HepG2 (cell line): ENCODE measurements around the gene PHRF1. TPM values are rescaled to one million over a fixed set of nuclear protein-coding genes. Genes with fewer than 3 reads are reported as not detected.

Experiments used
- ATAC-seq: fragments of 200-7000 bp; cut with Tn5 transposase; 3 replicates; pipeline ENCODE4 v1.9.1; 2020; ENCODE audit warnings: mild to moderate bottlenecking, moderate library complexity
- BruUV-seq: library from RNA; stranded (reverse); fragments of 400-500 nt; replicated peaks from 2 replicates; lab custom pipeline; 2021; lab: Mats Ljungman, UMichigan
- CTCF ChIA-PET: fragments of 300-600 bp; formaldehyde crosslinking; extraction: SDS; loops from one replicate; lab custom pipeline; 2021; ENCODE audit warnings: low total read pairs, inconsistent platforms, low intra/inter-chr PET ratio; lab: Yijun Ruan, JAX
- POLR2A ChIA-PET: fragments of 350-600 bp; sonication (Branson Sonifier 250); formaldehyde crosslinking; loops from one replicate; lab custom pipeline; 2020; ENCODE audit warnings: antibody characterized with exemption, inconsistent platforms; lab: Yijun Ruan, JAX
- DNase-seq: peaks from one replicate; pipeline ENCODE4 v3.0.0-alpha.2; 2015; ENCODE audit warnings: low spot score
- FAIRE-seq: peaks from 3 replicates; lab custom pipeline; 2011; peaks lifted over from hg19 to GRCh38; lab: Jason Lieb, UNC
- H2AFZ ChIP-seq: one replicate; pipeline ENCODE4 v1.6.1; 2011; ENCODE audit warnings: low read length, inconsistent platforms
- H3K27ac ChIP-seq: fragments of 300-600 bp; 3 replicates; pipeline ENCODE4 v1.8.0; 2011; ENCODE audit warnings: mixed run types, mild to moderate bottlenecking, mixed read lengths, low read length, inconsistent platforms; ENCODE audit not compliant: insufficient read depth; ENCODE audit errors: extremely low read length
- H3K27me3 ChIP-seq, 2 experiments: fragments of 200-600 bp in 1 of 2; 2 replicates in 1 of 2; 3 replicates in 1 of 2; pipeline versions ENCODE4 v1.6.0 to v1.8.0; 2011; ENCODE audit warnings: low read length in 2 of 2, mild to moderate bottlenecking in 2 of 2, moderate library complexity in 2 of 2, inconsistent platforms in 1 of 2; ENCODE audit not compliant: insufficient read depth in 2 of 2, control insufficient read depth in 1 of 2
- H3K36me3 ChIP-seq, 2 experiments: fragments of 200-600 bp in 1 of 2; replicated peaks in 1 of 2; 2 replicates in 1 of 2; 3 replicates in 1 of 2; pipeline versions ENCODE4 v1.5.1 to v1.8.0; 2011; ENCODE audit warnings: low read length in 2 of 2, inconsistent platforms in 1 of 2; ENCODE audit not compliant: insufficient read depth in 2 of 2, control insufficient read depth in 1 of 2
- H3K4me1 ChIP-seq: 2 replicates; pipeline ENCODE4 v1.5.1; 2012; ENCODE audit warnings: low read length, inconsistent platforms; ENCODE audit not compliant: insufficient read depth
- H3K4me2 ChIP-seq: 2 replicates; pipeline ENCODE4 v1.6.0; 2011; ENCODE audit warnings: low read depth, low read length, inconsistent platforms
- H3K4me3 ChIP-seq, 3 experiments: fragments of 200-600 bp in 1 of 3; sonication (generic), shearing (Covaris generic) in 1 of 3; replicated peaks in 1 of 3; 2 replicates each; pipeline ENCODE4 v1.5.1; 2011 to 2016; ENCODE audit warnings: low read length in 3 of 3, inconsistent platforms in 2 of 3, low read depth in 2 of 3, mild to moderate bottlenecking in 2 of 3, control low read depth in 1 of 3, mixed read lengths in 1 of 3; ENCODE audit not compliant: insufficient read depth in 1 of 3
- H3K79me2 ChIP-seq: one replicate; pipeline ENCODE4 v1.6.1; 2011; ENCODE audit warnings: low read length, inconsistent platforms; ENCODE audit not compliant: insufficient read depth
- H3K9ac ChIP-seq: 2 replicates; pipeline ENCODE4 v1.6.0; 2011; ENCODE audit warnings: mild to moderate bottlenecking, low read depth, low read length, inconsistent platforms; ENCODE audit not compliant: insufficient read depth
- H3K9me3 ChIP-seq: 2 replicates; pipeline ENCODE4 v1.5.1; 2012; ENCODE audit warnings: mild to moderate bottlenecking, low read length
- H4K20me1 ChIP-seq: 2 replicates; pipeline ENCODE4 v1.6.0; 2011; ENCODE audit warnings: inconsistent platforms, mild to moderate bottlenecking, low read length, moderate library complexity; ENCODE audit not compliant: insufficient read depth
- BCL6 ChIP-seq: IDR thresholded peaks from 2 replicates; pipeline ENCODE4 v1.6.1; 2016; ENCODE audit warnings: missing genetic modification reagents, missing compliant biosample characterization
- CENPX ChIP-seq: sonication (generic); formaldehyde crosslinking; IDR thresholded peaks from 2 replicates; pipeline ENCODE4 v1.9.0; 2021; ENCODE audit warnings: mild to moderate bottlenecking, missing genetic modification reagents, moderate library complexity
- HDAC2 ChIP-seq: sonication (generic); formaldehyde crosslinking; IDR thresholded peaks from 2 replicates; pipeline ENCODE4 v1.4.0; 2020; ENCODE audit warnings: missing genetic modification reagents
- RBFOX2 ChIP-seq: fragments of 200-400 bp; formaldehyde crosslinking; IDR thresholded peaks from 2 replicates; pipeline ENCODE4 v1.6.1; 2017; ENCODE audit warnings: low read depth, mild to moderate bottlenecking, low read length
- ZFY ChIP-seq: sonication (generic); formaldehyde crosslinking; IDR thresholded peaks from 2 replicates; pipeline ENCODE4 v1.4.0; 2020; ENCODE audit warnings: missing genetic modification reagents
- ZMYM2 ChIP-seq: sonication (generic); formaldehyde crosslinking; IDR thresholded peaks from 2 replicates; pipeline ENCODE4 v1.8.0; 2022; ENCODE audit warnings: mild to moderate bottlenecking, missing genetic modification reagents
- ZNF282 ChIP-seq: fragments of 450-650 bp; IDR thresholded peaks from 2 replicates; pipeline ENCODE4 v1.6.1; 2018; ENCODE audit not compliant: partially characterized antibody
- ZNF367 ChIP-seq: sonication (generic); formaldehyde crosslinking; IDR thresholded peaks from 2 replicates; pipeline ENCODE4 v1.4.0; 2020; ENCODE audit warnings: missing genetic modification reagents, borderline replicate concordance
- ZNF431 ChIP-seq: sonication (generic); formaldehyde crosslinking; IDR thresholded peaks from 2 replicates; pipeline ENCODE4 v1.9.0; 2022; ENCODE audit warnings: missing genetic modification reagents, low read depth, mild to moderate bottlenecking, borderline replicate concordance
- ZNF44 ChIP-seq: sonication (generic); formaldehyde crosslinking; IDR thresholded peaks from 2 replicates; pipeline ENCODE4 v1.5.1; 2020; ENCODE audit warnings: mild to moderate bottlenecking, missing genetic modification reagents
- ZNF782 ChIP-seq: sonication (generic); formaldehyde crosslinking; IDR thresholded peaks from 2 replicates; pipeline ENCODE4 v1.4.0; 2020; ENCODE audit warnings: missing genetic modification reagents, mild to moderate bottlenecking, borderline replicate concordance
- ZNF792 ChIP-seq: IDR thresholded peaks from 2 replicates; pipeline ENCODE4 v1.6.1; 2016
- ZNF850 ChIP-seq: sonication (generic); formaldehyde crosslinking; conservative IDR thresholded peaks from 2 replicates; pipeline ENCODE4 v1.9.0; 2021; ENCODE audit warnings: mild to moderate bottlenecking, missing genetic modification reagents
- ZSCAN20 ChIP-seq: sonication (generic); formaldehyde crosslinking; IDR thresholded peaks from 2 replicates; pipeline ENCODE4 v1.4.0; 2020; ENCODE audit warnings: missing genetic modification reagents, mild to moderate bottlenecking, borderline replicate concordance
- ZSCAN22 ChIP-seq: sonication (generic); formaldehyde crosslinking; IDR thresholded peaks from 2 replicates; pipeline ENCODE4 v1.4.0; 2020; ENCODE audit warnings: mild to moderate bottlenecking, missing genetic modification reagents
- WGBS: methylation state at CpG from one replicate; pipeline ENCODE4 v1.1.6; 2017; ENCODE audit warnings: low lambda C conversion rate; 5-methylcytosine and 5-hydroxymethylcytosine counted together
- in situ Hi-C: cut with HindIII; loops from 2 replicates; pipeline ENCODE4 v1.10.0; 2017; ENCODE audit warnings: low pct_unique_long_range_greater_than_20kb; ENCODE audit not compliant: extremely low pct_ligation_motif_present
- intact Hi-C: fragments of 100-400 bp; cut with micrococcal nuclease; formaldehyde crosslinking; loops from one replicate; pipeline ENCODE4 v1.10.0; 2022; ENCODE audit not compliant: unreplicated experiment
- polyA plus RNA-seq, 8 experiments: library from polyadenylated mRNA; depleted of rRNA in 3 of 8; stranded (reverse) in 7 of 8; unstranded in 1 of 8; fragments of >200 nt; fragmentation: Illumina TruSeq in 4 of 8; extraction: Trizol in 4 of 8; gene quantifications; 2 replicates each; pipeline versions ENCODE4 v1.2.1 to v1.2.3, GENCODE V29; 2011 to 2016; ENCODE audit warnings: low read depth in 4 of 8, missing spikeins in 1 of 8, mixed read lengths in 1 of 8; ENCODE audit not compliant: insufficient read depth in 1 of 8
- total RNA-seq, 5 experiments: library from RNA; depleted of rRNA; stranded (reverse); fragments of >200 nt; fragmentation: Illumina TruSeq; extraction: Trizol; gene quantifications; 2 replicates each; pipeline ENCODE4 v1.2.3, GENCODE V29; 2016; ENCODE audit warnings: low read depth in 1 of 5
- TF ChIP-seq, protein P1 (sequence below): sonication (generic); formaldehyde crosslinking; IDR thresholded peaks from 2 replicates; pipeline ENCODE4 v1.8.1; 2023; ENCODE audit warnings: mild to moderate bottlenecking, inconsistent platforms, moderate library complexity, missing genetic modification reagents, borderline replicate concordance
- TF ChIP-seq, protein P2 (sequence below): sonication (generic); formaldehyde crosslinking; IDR thresholded peaks from 2 replicates; pipeline ENCODE4 v1.4.0; 2020; ENCODE audit warnings: mild to moderate bottlenecking, missing genetic modification reagents
- TF ChIP-seq, protein P3 (sequence below): sonication (generic); formaldehyde crosslinking; IDR thresholded peaks from 2 replicates; pipeline ENCODE4 v1.4.0; 2020; ENCODE audit warnings: missing genetic modification reagents

Gene PHRF1
- total and polyA plus RNA-seq, 2 of the 13 experiments (the other 11 are each of a cell fraction or from before 2014, with no cell fraction given) = 8.2 to 16.7 TPM

DNA sequence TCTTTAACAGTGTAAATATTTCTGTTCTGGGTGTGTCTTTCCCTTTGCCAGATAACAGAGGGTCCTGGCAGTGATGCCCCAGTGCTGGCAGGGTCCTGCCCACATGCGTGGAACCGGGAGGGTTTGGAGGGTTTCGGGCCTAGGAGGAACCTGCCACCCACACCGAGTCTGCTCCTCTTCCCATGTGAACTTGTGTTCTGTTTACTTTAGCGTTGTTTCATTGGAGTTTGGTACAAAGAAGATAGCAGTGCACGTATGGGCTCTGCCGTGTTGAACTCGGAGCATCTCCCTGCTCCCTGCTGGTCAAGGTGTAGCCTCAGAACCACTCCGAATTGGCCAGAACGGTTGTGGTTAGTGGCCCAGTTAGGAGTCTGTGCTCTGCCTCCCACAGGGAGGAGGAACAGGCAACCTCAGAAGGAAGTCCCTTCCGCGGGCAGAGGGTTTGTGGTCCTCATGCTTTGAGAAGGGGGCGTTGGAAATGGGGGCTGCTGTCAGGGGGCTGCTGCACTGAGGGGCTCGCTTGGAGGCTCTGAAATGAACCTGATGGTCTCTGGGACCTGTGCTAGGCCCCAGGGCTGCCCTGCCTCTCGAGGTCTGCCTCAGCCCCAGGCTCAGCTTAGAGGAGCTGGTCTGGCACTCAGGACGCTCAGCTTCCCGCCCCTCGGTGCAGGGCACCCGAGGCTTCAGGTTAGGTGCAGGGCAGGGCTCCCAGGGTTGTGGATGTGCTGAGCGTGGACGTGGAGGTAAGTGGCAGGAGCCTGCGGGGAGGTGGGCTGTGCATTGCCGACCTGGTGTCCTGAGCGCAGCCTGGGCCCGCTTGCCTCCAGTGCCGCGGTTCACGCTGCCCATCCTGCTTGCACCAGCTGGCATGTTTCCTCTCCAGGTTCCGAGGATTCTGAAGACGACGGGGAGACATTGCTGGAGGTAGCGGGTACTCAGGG, 10.4 kb downstream of the PHRF1 start (continued):
- TF ChIP-seq, protein P1, sequence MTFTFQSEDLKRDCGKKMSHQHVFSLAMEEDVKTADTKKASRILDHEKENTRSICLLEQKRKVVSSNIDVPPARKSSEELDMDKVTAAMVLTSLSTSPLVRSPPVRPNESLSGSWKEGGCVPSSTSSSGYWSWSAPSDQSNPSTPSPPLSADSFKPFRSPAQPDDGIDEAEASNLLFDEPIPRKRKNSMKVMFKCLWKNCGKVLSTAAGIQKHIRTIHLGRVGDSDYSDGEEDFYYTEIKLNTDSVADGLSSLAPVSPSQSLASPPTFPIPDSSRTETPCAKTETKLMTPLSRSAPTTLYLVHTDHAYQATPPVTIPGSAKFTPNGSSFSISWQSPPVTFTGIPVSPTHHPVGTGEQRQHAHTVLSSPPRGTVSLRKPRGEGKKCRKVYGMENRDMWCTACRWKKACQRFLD (CRISPR knock-in tag) = no peak

DNA sequence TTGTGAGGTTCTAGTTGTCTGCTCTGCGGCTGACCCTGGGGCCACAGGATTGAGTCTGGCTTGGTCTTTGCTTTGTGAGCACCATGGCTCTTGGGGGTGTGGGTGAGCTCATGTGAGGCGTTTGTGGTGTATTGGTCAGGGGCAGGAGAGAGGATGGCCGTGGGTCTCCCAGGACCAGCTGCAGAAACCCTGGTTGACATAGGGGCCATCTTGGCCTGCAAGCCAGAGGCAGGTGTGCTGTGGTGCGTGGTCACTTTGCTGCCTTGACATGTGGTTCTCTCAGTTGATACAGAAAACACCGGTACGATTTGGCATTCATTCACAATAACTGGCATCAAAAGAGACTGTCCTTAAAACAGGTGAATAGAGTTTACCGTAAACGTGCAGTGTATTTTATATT, 11.3 kb downstream of the PHRF1 start:
- H2AFZ ChIP-seq = no peak overlapping the region
- peak overlapping the region; percentile 60 for H3K4me2 ChIP-seq
- no peaks in the 10 kb centered on the region for H3K27me3 ChIP-seq
- H3K9ac ChIP-seq = no peak overlapping the region
- in situ Hi-C loops (no loop called here), intact Hi-C loops (no loop called here)
- peaks cover 54% of the 10 kb centered on the region for H3K4me1 ChIP-seq
- POLR2A ChIA-PET = interaction anchor here (0.7 to 1.8 kb wide), 16 partner anchors 9 to 232 kb away, joined by 3 to 33 read pairs (median 4); partner anchors contain the start of genes DEAF1, PHRF1 and TMEM80
- no peak for DNase-seq
- peak overlapping the region in 1 of 3 experiments; percentile 15; a peak in 1 of 6 replicates for H3K4me3 ChIP-seq
- WGBS = 31% methylated on average over 7 of the region's 8 CpGs
- no peaks in the 10 kb centered on the region for H3K9me3 ChIP-seq
- no peak for FAIRE-seq
- peaks cover 39% of the 10 kb centered on the region for H3K79me2 ChIP-seq
- BruUV-seq = no TSS peak
- peaks cover 23 to 61% of the 10 kb centered on the region in 2 experiments for H3K36me3 ChIP-seq
- peak overlapping the region; percentile 70 for H3K27ac ChIP-seq
- CTCF ChIA-PET = no interaction called here
- peaks cover 27% of the 10 kb centered on the region for H4K20me1 ChIP-seq
- peak; percentile 56 for ATAC-seq
- TF ChIP-seq, protein P2, sequence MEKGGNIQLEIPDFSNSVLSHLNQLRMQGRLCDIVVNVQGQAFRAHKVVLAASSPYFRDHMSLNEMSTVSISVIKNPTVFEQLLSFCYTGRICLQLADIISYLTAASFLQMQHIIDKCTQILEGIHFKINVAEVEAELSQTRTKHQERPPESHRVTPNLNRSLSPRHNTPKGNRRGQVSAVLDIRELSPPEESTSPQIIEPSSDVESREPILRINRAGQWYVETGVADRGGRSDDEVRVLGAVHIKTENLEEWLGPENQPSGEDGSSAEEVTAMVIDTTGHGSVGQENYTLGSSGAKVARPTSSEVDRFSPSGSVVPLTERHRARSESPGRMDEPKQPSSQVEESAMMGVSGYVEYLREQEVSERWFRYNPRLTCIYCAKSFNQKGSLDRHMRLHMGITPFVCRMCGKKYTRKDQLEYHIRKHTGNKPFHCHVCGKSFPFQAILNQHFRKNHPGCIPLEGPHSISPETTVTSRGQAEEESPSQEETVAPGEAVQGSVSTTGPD (CRISPR knock-in tag) = no peak
- TF ChIP-seq ZFY = 0 out of 2 replicates have a peak, but pooled peaks have one; percentile 19
- TF ChIP-seq ZMYM2 (CRISPR knock-in tag) = no peak
- TF ChIP-seq ZSCAN22 (CRISPR knock-in tag) = no peak
- TF ChIP-seq ZNF44 (CRISPR knock-in tag) = no peak
- no peak for TF ChIP-seq ZSCAN20 (CRISPR knock-in tag)
- no peak for TF ChIP-seq ZNF782
- no peak for TF ChIP-seq ZNF850
- TF ChIP-seq ZNF792 = no peak
- TF ChIP-seq ZNF367 (CRISPR knock-in tag) = no peak
- TF ChIP-seq RBFOX2 = no peak
- TF ChIP-seq ZNF431 (CRISPR knock-in tag) = no peak
- no peak for TF ChIP-seq BCL6 (CRISPR knock-in tag)
- TF ChIP-seq, protein P3, sequence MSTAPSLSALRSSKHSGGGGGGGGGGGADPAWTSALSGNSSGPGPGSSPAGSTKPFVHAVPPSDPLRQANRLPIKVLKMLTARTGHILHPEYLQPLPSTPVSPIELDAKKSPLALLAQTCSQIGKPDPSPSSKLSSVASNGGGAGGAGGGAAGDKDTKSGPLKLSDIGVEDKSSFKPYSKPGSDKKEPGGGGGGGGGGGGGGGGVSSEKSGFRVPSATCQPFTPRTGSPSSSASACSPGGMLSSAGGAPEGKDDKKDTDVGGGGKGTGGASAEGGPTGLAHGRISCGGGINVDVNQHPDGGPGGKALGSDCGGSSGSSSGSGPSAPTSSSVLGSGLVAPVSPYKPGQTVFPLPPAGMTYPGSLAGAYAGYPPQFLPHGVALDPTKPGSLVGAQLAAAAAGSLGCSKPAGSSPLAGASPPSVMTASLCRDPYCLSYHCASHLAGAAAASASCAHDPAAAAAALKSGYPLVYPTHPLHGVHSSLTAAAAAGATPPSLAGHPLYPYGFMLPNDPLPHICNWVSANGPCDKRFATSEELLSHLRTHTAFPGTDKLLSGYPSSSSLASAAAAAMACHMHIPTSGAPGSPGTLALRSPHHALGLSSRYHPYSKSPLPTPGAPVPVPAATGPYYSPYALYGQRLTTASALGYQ (CRISPR knock-in tag) = no peak
- no peak for TF ChIP-seq CENPX (CRISPR knock-in tag)
- TF ChIP-seq HDAC2 = no peak
- no peak for TF ChIP-seq ZNF282
